ENCODE results near the gene LGALS1.
"Not testable (repeated sequence)": the region's sequence is repeated elsewhere in the genome, so short reads cannot be mapped to it uniquely, and the experiment has no call there.

Gene LGALS1

DNA sequence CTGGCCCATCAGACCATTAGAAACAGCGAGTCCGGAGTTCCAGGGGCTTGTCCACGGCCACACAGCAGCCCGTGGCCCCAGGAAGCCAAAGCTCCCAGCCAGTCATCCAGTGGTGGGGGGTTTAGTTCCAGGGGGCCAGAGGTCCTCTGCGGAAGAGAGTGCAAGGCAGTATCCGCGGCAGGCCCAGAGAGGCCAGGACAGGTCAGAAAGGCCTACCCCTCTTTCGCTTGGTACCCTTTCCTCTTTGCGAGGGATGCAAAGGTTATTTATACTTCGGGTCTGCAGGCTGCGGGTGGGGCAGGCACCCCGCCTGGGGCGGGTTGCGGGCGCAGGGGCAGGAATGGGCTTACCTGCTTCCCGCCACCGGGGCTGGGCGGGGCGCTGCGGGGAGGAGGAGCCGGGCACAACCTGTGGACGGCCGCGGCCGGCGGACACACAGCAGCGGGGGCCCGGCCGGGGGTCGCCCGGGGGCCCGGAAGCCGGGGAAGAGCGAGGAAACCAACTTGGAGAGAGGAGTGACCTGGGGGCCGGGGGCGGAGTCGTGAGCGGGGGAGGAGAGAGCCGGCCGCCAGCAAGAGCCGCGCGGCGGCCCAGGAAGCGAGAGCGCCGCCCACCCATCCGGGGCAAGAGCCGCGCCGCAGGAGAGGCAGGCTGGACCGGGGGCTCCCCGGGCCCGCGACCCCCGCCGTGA, 36.2 kb upstream of the LGALS1 start, which contains the start of gene SH3BP1:
Gene SH3BP1, plus strand, starts transcription at position 600 of the 691 bp plus-strand sequence. CDS start 119 bp downstream, outside the sequence.
- no peak for FAIRE-seq
- peak; percentile 51 for DNase-seq (ENCODE audit: insufficient read length, low spot score)

DNA sequence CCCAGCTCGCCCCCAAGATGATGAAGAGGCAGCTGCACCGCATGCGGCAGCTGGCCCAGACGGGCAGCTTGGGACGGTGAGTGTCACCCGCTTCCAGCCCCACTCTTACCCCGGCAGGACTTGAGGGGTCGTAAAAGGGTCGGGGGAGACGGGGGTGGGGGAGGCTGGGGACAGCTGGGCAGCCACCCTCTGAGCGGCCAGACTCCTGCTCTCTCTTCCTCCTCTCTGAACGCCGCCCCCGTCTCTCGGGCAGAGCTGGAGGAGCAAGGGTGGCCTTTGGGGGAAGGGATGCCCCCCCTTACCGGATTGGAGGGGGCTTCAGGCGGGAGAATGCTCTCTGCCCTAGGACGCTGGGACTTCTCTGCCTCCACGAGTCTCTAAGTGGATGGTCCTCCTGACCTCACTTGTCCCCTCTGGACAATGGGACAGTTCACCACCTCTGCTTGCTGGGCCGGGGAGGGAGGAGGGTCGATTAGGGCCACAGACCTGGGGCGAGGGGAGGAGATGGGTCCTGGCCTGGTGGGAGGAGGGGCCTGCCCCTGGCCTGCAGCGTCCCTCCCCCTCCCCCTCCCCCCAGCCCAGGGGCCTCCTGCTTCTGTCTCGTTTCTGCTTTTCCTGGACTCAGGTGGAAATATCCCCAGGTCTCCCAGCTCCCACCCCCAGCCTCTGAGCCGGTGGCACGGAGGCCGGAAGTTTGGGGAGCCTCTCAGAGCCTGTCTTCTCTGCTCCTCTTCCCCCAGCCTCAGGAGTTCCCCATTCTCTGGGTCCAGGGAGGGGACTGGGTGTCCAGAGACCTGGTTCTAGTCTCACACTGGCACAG, 35.5 kb upstream of the LGALS1 start:
- FAIRE-seq = peak; percentile 23
- no peak for DNase-seq (ENCODE audit: insufficient read length, low spot score)

DNA sequence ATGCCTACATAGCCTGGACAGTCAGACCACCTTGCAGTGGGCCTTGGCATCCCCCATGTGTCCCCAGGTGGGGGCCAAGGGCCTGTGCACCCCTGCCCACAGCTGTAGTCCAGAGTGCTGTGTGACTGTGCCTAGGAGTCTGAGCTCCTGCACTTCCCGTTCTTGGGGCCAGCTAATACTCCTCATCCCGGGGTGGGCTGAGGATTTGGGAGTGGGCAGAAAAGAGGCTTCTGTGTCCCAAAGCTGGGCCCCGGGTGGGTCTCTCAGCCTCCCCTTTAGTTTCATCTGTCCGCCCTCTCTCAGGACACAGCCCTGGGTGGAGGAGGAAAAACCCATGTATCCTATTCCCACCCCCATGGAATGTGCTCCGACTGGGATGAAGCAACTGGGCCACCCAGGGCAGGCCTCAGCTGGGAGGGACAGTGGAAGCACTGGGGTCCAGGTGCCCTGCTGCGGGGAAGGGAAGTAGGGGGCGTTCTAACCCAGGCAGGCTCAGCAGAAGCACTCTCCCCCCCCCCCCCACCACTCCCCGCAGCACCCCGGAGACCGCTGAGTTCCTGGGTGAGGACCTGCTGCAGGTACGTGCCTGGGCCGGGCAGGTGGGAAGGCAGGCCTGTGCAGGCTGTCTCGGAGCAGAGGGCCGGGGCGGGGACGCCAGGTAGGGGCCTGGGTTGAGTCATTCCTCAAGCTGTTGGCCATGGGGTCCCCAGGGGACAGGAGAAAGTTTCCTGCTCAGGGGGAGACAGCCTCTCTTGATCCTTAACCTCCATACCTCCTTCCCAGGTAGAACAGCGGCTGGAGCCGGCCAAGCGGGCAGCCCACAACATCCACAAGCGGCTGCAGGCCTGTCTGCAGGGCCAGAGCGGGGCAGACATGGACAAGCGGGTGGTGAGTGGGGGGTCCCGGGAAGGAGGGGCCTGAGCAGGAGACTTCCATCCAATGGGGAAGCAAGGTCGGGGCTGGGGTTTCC, 34.6 kb upstream of the LGALS1 start:
- DNase-seq (ENCODE audit: insufficient read length, low spot score) (no peak), FAIRE-seq (no peak)

DNA sequence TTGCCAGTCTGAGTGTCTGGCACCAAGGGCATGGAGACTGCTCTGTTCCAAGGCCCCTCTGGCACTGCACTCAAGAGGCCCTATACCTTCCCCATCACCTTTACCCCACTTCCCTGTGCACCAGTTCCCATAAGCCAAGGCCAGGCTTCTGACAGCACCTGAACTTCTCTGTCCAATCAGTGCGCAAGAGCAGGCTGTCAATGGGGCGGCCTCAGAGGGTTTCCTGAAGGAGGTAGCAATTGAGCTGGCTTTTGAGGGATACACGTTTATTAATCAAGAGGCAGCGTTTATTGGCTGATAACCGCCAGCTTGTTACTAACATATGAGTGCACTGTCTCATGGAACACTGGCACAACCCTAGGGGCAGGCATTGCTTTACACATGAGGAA, 33.9 kb upstream of the LGALS1 start:
- no peak for DNase-seq (ENCODE audit: insufficient read length, low spot score)
- FAIRE-seq = no peak

DNA sequence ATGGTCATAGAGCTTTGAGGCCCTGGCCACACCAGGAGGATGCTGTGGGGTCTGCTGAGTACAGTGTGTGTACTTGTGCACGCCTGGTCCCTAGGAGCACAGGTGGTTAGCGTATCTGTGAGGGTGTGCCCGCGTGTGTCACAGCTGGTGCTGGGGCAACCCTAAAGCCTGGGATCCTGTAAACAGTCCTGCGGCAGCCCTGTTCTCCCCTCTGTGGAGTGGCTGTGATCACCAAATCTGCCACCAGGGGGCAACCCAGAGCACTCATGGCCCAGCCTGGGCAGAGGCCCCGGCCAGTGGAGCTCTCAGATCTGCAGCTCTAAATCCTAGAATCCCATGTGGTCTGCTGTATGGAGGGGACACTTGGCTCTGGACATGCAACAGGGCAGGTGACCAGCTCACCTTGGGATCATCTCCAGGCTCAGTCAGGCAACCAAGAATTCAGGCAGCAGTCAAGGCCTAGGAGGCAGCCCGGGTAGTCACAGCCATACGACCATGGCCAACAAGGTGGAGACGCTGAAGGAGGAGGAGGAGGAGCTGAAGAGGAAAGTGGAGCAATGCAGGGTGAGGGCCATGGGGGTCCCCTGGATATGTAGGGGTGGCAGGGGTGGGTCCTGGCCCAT, 32.1 kb upstream of the LGALS1 start:
- DNase-seq (ENCODE audit: insufficient read length, low spot score) (peak; percentile 67), FAIRE-seq (peak; percentile 28)

DNA sequence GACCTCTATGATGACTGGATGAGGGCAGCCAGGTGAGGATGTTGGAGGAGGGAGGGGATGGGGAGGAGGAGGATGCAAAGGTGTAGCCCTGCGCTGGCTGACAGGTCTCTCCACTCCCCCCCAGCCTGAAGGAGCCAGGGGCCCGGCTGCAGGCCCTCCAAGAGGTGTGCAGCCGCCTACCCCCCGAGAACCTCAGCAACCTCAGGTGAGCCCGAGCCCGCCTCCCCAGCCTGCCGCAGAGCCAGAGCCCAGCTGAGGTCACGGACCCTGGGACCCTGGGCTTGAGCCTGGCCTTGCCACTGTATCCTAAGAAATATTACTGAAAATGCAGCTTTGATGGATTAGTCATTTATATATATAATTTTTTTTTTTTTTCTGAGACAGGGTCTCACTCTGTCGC, 28.1 kb upstream of the LGALS1 start:
- DNase-seq (ENCODE audit: insufficient read length, low spot score) (no peak), FAIRE-seq (no peak)

DNA sequence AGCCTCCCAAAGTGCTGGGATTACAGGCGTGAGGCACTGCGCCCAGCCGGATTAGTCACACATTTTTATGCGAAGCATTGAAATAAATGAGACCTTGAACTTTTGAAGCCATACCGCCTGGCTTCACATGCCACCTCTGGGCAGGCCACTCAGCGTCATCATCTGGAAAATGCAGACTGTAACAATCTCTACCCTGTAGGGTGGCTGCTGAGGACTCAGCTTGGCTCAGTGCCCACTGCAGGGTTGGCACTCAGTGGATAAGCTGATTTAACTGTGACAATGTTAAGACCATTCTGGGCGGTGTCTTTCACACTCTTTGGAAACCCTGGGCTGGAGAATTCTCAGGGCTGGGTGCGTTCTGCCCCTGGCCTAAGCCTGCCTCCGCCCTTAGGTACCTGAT, 27.5 kb upstream of the LGALS1 start:
- FAIRE-seq (no peak), DNase-seq (ENCODE audit: insufficient read length, low spot score) (no peak)

DNA sequence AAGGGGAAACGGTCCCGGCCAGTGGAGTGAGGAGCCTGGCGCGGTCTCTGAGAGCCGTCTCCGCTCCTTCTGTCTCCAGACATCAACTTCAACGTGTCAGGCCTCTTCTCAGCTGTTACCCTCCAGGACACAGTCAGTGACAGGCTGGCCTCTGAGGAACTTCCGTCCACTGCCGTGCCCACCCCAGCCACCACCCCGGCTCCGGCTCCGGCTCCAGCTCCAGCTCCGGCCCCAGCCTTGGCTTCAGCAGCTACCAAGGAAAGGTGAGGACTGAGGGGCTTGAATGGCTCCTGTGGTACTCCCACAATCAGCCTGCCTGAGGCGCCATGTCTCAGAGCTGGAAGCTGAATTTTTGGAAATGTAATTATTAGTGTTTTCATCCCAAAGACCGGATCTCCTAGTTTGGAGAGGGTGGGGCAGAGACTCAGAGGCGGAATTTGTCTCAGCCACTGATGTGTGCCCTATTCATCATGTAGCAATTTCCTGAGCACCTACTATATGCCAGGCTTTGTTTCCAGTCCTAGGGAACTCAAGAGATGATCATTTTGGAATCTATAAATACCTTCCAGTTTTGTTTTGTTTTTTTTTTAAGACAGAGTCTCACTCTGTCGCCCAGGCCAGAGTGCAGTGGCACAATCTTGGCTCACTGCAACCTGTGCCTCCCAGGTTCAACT, 24.8 kb upstream of the LGALS1 start:
- DNase-seq (ENCODE audit: insufficient read length, low spot score) = no peak
- FAIRE-seq = no peak

DNA sequence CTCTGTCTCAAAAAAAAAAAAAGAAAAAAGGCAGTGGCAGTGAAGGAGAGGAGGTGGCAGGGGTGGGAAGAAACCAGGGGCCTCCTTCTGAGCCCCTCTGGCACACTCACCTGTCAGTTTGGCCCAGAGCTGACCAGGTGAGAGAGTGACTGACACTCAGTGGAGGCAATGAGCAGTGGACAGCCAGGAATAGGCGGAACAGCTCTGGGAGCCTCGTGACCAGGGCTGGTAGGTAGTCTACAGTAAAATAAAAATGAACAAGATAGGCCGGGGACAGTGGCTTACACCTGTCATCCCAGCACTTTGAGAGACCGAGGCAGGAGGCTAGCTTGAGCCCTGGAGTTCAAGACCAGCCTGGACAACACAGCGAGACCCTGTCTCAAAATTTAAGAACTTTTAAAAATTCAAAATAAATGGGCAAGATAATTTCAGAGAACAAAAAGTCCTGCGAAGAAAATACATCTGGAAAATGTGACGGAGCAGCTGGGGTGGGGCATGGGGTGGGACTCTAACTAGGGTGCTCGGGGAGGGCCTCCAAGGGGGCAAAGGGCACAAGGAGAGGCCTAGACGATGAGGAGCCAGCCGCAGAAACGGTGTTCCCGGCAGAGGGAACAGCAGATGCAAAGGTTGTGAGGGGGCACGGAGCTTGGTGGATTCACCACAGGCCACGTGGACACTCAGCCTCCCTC, 20.7 kb upstream of the LGALS1 start:
- DNase-seq (ENCODE audit: insufficient read length, low spot score) (no peak), FAIRE-seq (no peak)

DNA sequence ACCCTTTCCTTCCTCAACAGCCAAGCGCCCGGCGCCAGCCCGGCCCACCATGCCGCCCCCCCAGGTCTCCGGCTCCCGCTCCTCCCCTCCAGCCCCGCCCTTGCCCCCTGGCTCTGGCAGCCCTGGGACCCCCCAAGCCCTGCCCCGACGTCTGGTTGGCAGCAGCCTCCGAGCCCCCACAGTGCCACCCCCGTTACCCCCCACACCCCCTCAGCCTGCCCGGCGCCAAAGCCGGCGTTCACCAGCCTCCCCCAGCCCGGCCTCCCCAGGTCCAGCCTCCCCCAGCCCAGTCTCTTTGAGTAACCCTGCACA, 20.2 kb upstream of the LGALS1 start:
- DNase-seq (ENCODE audit: insufficient read length, low spot score) (no peak), FAIRE-seq (no peak)

DNA sequence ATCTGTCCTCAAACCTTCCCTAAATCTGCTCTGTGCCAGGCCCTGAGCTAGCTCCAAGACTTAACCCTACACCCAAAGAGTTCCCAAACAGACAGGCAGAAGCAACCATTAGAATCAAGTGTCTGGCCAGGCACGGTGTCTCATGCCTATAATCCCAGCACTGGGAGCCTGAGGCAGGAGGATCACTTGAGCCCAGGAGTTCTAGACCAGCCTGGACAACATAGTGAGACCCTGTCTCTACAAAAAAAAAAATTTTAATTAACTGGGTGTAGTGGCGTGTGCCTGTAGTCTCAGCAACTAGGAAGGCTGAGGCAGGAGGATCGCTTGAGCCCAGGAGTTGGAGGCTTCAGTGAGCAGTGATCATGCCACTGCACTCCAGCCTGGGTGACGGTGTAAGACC, 18.9 kb upstream of the LGALS1 start:
- DNase-seq (ENCODE audit: insufficient read length, low spot score); FAIRE-seq: not testable (repeated sequence)

DNA sequence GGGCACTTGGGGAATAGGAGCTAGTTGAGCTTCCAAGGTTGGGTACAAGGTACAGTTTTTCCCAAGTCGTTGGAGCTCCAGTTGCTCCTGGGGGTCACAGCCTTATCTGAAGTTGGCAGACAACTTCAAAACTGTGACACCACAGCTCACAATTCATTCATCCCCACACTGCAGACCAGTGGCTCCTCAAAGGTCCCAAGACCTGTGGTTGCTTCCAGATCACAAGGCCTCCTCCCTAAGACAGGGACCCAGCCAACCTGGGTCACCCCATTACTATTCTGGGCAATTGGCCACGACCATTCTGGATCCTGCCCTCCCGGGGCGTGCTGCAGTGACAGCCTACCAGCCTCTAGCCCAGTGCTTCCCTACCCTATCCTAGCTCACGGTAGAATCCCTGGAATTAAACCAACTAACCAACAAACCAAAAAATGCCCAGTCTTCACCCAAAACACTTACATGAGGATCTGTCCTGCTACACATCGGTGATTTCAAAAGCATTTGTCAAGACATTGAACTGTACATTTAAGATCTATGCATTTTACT, 17.8 kb upstream of the LGALS1 start:
- no peak for FAIRE-seq
- DNase-seq (ENCODE audit: insufficient read length, low spot score) = no peak

DNA sequence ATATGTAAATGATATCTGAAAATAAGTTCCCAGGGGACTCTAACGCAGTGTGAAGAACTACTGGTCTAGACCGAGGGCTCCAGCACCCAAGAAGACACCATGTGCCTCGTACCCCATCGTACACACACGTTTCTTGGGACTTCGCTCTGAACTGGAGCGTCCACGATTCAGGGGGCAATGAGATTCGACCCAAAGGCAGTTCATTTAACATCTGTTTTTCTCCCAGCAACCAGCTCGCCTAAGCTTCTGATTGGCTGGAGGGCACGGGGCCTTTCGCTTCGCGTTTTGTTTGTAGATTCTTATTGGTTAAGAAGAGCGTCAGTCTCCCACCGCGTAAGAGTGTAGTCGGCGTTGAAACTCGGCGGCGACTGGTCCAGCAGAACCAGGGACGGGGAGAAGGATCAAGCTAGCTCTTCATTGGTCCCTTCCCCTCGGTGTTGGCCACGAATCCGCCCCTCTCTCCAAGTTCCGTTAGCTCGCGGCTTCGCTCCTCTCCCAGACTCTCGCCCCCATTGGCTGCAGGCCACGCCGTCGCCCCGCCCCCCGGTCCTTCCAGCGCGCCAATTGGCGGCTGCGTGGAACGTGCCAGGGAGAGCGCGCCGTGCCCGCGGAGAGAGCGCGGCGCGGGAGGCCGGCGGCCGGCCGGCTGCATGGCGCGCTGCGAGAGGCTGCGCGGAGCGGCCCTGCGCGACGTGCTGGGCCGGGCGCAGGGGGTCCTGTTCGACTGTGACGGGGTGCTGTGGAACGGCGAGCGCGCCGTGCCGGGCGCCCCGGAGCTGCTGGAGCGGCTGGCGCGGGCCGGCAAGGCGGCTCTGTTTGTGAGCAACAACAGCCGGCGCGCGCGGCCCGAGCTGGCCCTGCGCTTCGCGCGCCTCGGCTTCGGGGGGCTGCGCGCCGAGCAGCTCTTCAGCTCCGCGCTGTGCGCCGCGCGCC, 17.0 kb upstream of the LGALS1 start, which contains the start of gene PDXP:
Gene PDXP, plus strand, starts transcription at position 591 of the 933 bp plus-strand sequence. Its CDS starts 60 bp downstream, at position 651.
- peak; percentile 77 for FAIRE-seq
- peak; percentile 96 for DNase-seq (ENCODE audit: insufficient read length, low spot score)

DNA sequence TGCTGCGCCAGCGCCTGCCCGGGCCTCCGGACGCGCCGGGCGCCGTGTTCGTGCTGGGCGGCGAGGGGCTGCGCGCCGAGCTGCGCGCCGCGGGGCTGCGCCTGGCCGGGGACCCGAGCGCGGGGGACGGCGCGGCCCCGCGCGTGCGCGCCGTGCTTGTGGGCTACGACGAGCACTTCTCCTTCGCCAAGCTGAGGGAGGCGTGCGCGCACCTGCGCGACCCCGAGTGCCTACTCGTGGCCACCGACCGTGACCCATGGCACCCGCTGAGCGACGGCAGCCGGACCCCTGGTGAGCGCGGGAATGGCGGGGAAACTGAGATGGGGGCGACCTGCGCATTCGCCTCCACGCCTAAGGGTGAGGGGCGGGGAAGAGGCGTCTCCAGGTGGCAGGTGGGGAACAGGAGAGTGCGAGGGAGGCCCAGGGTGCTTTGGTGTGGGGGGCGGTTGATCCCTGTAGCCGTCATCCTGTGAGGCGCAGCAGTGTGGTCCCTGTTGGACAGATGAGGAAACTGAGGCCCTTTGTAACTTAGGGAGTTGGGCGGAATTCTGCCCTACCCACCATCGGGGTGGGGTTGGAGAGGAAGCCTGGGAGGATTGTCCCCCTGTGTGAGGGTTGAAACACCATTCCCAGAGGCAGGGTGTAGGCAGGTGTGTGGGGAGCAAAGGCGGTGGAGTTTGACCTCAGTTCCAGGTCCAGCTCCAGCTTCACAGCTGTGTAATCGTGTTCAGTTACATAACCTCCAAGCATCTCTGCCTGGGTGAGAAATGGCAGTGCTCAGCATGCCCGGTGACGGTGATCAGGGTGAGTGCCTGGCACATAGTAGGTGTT, 16.2 kb upstream of the LGALS1 start:
- FAIRE-seq = no peak
- no peak for DNase-seq (ENCODE audit: insufficient read length, low spot score)

DNA sequence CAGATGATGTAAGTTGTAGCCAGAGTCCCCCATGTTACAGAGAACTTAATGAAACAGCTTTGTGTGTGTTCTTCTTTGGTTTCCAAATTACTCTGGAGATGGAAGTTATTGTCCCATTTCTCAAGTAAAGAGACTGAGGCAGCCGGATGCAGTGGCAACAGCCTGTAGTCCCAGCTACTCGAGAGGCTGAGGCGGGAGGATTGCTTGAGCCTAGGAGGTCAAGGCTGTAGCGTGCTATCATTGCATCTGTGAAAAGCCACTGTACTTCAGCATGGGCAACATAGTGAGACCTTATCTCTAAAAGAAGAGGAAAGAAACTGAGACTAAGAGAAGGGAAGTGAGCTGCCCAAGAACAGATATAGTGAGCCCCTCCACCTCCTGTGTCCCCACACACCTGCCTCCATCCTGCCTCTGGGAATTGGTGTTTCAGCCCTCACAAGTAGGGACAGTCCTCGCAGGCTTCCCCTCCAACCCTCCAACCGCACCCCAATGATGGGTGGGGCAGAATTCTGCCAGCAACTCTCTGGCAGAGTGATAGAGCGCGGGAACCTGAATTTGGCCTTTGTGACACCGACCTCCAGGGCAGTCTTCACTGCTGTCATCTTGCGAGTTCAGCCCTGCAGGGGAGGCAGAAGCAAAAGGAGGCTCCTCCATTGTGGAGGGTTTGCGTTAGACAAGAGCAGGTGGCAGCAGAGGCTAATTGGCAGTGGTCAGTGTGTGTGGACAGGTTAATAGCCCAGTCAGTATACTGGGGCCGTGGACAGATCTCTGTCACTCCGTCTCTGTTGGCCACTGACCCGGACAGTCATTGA, 15.3 kb upstream of the LGALS1 start:
- DNase-seq (ENCODE audit: insufficient read length, low spot score) (no peak), FAIRE-seq (no peak)

DNA sequence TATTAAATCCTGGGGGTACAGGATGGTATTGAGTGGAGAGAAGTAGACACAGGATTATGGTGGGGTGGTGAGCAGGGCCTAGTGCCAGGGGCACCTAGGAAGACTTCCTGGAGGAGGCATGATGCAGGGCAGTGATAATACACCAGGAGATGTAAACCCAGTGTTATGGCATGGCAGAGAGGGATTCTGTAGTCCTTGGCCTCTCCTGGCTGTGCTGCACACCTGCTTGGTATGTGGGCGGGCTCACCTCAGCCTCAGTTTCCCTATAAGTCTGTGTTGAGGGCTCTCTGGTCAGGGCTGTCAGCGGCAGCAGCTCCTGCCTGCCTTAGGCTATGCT, 14.8 kb upstream of the LGALS1 start:
- no peak for FAIRE-seq

More for the DNA sequence above, 14.8 kb upstream of the LGALS1 start:
- no peak for DNase-seq (ENCODE audit: insufficient read length, low spot score)

All from HTR-8/SVneo (cell line).